ENCODE data around the gene WNK3. TPM values are rescaled to one million over a fixed set of nuclear protein-coding genes. Genes with fewer than 3 reads are reported as not detected.

The WNK3 gene
- total and polyA plus RNA-seq, 2 of the 13 experiments (the other 11 are each of a cell fraction or from before 2014, with no cell fraction given), result 0.12 to 0.62 TPM

DNA sequence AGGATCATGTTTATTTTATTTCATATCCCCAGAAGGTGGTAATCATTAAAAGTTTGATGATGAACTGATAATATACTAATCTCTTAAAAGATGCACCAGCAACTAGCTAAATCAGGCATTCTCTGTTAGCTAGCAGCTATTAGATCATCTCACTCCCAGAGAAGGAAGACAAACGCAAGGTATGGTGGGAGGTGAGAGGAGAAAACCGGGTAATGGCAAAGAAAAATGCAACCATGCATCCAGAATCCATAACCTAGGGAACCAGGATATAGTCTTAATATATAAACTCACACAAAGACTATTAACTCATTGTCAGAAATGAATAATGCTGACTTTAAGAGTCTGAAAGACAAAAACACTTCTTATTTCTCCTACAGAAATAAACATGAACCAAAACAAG, 66.1 kb downstream of the WNK3 start (continued):
- no peak for TF ChIP-seq USF2 (IDR thresholded peaks at IDR 0.05; ENCODE audit: low read depth, low read length)
- no peak for TF ChIP-seq USF2 (CRISPR knock-in tag; IDR thresholded peaks at IDR 0.05; ENCODE audit: borderline replicate concordance)
- no peak for TF ChIP-seq MEIS2 (CRISPR knock-in tag; IDR thresholded peaks at IDR 0.05)
- TF ChIP-seq ZNF670 (CRISPR knock-in tag; IDR thresholded peaks at IDR 0.05; ENCODE audit: borderline replicate concordance), result no peak
- no peak for TF ChIP-seq ZNF207 (IDR thresholded peaks at IDR 0.05; ENCODE audit: borderline replicate concordance)
- no peak for TF ChIP-seq MXI1 (IDR thresholded peaks at IDR 0.05; ENCODE audit: borderline replicate concordance, low read depth, low read length)
- no peak for TF ChIP-seq KDM2A (CRISPR knock-in tag; IDR thresholded peaks at IDR 0.05; ENCODE audit: borderline replicate concordance, low read depth)
- no peak for TF ChIP-seq RAD51 (IDR thresholded peaks at IDR 0.05; ENCODE audit: borderline replicate concordance)
- TF ChIP-seq, protein P1, sequence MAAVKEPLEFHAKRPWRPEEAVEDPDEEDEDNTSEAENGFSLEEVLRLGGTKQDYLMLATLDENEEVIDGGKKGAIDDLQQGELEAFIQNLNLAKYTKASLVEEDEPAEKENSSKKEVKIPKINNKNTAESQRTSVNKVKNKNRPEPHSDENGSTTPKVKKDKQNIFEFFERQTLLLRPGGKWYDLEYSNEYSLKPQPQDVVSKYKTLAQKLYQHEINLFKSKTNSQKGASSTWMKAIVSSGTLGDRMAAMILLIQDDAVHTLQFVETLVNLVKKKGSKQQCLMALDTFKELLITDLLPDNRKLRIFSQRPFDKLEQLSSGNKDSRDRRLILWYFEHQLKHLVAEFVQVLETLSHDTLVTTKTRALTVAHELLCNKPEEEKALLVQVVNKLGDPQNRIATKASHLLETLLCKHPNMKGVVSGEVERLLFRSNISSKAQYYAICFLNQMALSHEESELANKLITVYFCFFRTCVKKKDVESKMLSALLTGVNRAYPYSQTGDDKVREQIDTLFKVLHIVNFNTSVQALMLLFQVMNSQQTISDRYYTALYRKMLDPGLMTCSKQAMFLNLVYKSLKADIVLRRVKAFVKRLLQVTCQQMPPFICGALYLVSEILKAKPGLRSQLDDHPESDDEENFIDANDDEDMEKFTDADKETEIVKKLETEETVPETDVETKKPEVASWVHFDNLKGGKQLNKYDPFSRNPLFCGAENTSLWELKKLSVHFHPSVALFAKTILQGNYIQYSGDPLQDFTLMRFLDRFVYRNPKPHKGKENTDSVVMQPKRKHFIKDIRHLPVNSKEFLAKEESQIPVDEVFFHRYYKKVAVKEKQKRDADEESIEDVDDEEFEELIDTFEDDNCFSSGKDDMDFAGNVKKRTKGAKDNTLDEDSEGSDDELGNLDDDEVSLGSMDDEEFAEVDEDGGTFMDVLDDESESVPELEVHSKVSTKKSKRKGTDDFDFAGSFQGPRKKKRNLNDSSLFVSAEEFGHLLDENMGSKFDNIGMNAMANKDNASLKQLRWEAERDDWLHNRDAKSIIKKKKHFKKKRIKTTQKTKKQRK (IDR thresholded peaks at IDR 0.05; ENCODE audit: low read length), result no peak
